Measurements from ENCODE around the gene KMT2E.
A peak's percentile ranks its signal among the peaks of the same experiment; 100 is the strongest.

Gene KMT2E

DNA sequence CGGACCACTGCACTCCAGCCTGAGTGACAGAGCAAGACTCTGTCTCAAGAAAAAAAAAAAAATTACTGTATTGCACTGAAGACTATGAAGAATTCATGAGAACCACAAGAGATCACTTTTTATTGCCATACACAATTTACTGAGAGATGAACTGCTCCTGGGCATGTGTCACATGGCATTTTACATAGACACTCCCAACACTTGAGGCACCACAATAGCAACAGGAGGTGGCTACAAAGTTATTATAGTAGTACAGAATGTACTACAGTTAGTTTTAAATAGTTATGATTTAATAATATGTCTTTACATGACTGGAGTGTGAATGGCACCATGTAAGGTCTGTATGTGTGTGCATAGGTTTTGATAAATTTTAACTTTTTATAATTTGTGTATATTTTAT, 70.6 kb downstream of the KMT2E start:
- DNase-seq = no peak

DNA sequence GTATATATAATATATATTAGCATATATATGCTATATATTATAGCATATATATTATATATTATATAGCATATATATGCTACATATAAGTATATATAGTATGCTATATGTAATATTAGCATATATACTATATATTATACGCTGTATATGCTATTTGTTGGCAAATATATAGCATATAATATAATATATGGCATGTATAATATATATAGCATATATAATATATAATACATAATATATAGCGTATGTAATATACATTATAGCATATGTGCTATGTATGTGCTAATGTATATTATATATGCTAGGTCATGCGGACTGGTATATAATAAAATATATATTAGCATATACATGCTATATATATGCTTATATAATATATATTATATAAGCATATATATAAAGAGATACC, 72.8 kb downstream of the KMT2E start:
- no peak for DNase-seq

DNA sequence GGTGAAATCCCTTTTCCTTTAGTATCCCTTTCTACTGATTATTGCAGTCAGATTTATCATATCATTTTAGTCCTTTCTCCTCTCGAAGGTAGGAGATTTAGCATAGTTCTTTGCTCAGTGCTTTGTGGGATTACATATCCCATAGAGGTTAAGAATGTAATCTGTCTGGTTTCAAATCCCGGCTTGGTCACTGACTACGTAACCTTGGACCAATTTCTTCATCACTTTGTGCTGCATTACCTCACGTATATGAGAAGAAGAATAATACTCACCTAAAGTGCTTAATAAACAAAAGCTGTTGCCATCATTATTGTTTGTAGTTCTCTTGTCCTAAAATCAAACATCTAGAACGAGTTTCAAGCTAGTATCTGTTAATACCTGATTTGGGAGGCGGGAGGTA, 74.0 kb downstream of the KMT2E start:
- no peak for DNase-seq

DNA sequence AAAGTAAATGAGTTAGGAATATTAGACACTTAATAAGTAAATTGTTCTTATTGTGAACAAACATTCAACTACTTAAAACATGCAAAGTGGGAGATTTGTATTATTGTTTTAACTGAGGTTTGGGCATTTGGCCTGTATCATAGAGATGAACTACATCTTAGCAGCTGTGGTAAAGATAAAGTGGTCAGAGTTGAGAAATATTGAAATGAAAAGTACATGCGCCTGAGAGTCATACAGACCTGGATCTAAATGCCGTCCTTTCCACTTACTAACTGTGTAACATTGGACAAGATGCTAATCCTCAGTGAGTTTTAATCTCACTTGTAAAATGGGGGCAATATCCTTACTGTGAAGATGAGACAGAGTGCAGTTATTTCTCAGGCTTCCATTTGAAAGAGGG, 74.5 kb downstream of the KMT2E start:
- DNase-seq = no peak

DNA sequence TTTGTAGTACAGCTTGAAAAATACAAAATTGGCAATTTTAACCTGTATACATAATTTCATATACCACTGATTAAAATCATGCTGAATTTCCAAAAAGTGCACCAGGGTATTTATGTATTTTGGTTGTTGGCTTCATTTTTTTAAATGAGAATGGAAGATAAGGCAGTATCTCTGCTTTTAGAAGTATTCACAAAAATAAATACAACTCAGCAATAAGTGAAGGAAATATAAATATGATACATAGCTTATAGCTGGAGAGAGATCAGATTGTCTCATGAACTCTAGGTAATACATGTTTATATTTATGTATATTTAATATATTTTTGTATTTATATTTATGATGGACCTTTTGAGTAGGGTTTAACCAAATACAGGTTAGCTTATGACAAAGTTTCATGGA, 81.0 kb downstream of the KMT2E start:
- no peak for DNase-seq

DNA sequence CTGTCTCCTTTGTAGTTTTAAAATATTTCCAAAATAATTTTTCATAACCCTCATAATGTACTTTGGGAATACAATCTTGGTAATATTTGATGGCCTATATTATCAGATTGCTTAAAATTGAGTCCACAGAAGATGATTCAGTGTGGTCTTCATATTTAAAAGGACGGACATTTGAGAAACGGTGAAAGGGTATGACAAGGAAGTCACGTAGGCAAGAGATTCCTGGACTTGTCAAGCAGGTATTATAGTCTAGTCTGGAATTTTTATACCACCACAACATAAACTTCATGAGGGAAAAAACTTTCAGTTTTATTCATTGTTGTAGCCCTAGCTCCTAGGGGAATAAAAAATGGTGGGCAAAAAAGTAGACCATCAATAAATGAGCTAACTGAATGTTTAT, 82.3 kb downstream of the KMT2E start:
- no peak for DNase-seq

DNA sequence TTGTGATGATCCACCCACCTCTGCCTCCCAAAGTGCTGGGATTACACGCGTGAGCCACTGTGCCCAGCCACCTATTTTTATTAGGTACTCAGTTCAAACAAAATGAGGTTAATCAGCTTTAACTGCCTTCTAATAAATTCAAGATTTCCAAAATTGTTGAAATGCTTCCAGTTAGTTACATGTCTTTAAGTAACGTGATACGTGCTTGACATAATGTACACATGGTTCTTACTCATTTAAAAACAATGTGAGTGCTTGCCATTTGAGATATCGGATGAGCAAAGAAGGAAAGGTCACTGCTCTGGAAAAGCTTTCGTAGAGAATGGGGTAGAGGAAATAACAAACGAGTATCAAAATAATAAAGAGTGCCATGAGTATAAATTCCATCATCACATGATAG, 83.6 kb downstream of the KMT2E start:
- DNase-seq = no peak

DNA sequence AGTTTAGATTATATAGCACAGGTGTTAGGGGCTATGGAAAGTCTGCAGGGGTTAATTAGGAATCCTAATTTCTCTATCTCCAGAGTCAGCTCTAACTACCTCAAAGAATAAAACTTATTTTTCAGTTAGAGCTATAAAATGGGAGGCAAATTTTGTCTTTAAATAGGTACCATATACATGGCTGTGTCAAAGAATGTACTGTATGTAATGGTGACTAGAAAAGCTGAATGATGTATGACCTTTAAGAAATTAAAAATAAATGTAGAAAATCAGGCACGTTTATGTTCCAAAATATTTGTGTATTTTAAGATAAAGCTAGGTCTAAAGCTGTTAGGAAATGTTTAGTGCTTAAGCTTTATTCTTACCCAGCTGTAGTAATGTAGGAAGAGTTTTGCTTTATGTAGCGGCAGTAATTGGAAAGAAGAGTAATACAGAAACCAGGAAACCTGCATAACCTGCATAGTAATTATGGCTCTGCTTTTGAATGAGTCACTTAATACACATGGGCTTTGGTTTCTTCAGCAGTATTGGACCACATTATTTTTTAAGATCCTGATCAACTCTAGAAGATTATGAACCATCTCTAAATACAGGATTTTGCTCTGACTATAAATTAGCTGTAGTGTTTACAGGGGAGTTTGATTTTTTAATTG, 85.0 kb downstream of the KMT2E start:
- DNase-seq = no peak

DNA sequence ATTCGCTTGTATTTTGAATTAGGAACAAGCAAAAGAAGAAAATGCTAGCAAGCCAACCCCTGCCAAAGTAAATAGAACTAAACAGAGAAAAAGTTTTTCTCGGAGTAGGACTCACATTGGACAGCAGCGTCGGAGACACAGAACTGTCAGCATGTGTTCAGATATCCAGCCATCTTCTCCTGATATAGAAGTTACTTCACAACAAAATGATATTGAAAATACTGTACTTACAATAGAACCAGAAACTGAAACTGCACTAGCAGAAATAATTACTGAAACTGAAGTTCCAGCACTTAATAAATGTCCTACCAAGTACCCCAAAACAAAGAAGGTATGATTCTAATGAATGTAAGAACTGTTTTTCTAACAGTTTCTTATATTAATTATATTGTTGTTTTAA, 87.9 kb downstream of the KMT2E start:
- peak; percentile 58 for DNase-seq

DNA sequence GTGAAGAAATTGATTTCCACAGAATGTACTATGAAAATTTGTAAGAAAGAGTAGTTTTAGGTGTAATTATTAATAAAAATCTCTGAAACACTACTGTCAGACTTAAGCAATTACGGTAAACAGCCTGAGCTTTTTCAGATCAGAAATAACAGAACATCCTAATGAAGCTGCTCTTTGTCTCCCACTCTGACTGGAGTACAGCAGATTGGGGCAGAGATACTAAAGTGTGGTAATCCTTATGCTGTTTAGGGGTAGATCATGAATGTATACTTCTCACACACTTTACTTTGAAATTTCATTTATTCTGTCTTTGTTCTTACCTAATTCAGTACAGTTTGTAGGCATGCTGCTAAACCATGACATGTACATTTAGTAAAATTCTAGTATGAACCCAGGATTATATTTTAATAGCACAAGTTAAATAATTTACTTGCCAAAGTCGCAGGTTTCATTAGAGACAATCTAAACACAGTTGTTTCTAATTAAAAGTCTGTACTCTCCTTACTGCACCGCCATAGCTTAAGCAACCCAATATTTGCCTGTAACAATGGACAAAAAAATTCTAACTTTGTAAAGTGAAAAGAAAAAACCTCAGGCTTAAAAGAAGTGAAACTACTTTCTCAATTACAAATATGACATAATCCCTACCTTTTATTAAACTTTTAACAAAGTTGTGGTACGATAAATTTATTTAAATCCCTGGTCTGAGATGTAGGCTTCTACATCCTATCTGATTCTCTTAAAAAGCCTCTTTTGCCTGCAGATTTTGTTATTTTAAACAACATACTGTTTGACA, 88.8 kb downstream of the KMT2E start:
- no peak for DNase-seq

DNA sequence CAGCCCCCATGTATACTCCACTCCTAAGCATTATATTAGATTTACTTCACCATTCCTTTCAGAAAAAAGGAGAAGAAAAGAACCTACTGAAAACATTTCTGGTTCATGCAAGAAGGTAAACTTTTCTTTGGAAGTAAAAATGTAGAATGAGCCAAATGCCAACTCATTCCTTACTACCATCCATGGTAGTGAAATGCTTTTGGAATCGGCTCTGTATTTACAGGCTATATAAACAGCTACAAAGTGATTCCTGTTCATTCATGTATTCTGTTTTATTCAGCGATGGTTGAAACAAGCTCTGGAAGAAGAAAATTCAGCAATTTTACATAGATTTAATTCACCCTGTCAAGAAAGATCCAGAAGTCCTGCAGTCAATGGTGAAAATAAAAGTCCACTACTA, 91.6 kb downstream of the KMT2E start:
- DNase-seq = no peak

DNA sequence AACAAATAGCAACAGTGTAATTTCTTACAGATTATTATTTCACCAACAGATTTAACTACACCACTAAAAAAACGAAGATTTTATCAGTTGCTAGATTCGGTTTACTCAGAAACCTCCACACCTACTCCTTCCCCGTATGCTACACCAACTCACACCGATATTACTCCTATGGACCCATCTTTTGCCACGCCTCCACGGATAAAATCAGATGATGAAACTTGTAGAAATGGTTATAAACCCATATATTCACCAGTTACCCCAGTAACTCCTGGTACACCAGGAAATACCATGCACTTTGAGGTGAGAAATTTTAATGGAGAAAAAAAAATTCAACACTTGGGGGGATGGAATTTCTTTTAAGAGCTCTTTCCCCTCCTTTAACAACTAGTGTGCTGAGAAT, 92.5 kb downstream of the KMT2E start:
- no peak for DNase-seq

DNA sequence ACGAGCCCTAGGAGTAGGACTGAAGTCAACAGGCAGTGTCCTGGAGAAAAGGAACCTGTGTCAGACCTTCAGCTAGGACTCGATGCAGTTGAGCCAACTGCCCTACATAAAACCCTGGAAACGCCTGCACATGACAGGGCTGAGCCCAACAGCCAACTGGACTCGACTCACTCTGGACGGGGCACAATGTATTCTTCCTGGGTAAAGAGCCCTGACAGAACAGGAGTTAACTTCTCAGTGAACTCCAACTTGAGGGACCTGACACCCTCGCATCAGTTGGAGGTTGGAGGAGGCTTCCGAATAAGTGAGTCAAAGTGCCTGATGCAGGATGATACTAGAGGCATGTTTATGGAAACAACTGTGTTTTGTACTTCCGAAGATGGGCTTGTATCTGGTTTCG, 93.5 kb downstream of the KMT2E start:
- no peak for DNase-seq

DNA sequence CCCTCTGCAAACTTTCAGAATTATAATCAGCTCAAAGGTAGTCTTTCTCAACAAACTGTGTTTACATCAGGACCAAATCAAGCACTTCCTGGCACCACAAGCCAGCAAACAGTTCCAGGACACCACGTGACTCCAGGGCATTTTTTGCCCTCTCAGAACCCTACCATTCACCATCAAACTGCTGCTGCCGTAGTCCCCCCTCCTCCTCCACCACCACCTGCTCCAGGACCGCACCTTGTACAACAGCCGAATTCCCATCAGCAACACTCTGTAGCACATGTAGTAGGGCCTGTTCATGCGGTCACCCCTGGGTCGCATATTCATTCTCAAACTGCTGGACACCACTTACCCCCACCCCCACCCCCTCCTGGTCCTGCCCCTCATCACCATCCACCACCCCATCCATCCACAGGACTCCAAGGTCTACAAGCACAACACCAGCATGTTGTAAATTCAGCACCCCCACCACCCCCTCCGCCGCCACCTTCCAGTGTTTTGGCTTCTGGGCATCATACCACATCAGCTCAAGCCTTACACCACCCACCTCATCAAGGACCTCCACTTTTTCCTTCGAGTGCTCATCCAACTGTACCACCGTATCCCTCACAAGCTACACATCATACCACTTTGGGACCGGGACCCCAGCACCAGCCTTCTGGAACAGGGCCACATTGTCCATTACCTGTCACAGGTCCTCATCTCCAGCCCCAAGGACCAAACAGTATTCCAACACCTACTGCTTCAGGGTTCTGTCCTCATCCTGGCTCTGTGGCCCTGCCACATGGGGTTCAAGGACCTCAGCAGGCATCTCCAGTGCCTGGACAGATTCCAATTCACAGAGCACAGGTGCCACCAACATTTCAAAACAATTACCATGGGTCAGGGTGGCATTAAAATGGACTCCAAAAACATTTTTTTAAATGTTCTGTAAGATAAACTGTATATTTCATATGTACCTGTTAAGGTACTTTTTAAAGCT, 98.7 kb downstream of the KMT2E start:
- DNase-seq = no peak

DNA sequence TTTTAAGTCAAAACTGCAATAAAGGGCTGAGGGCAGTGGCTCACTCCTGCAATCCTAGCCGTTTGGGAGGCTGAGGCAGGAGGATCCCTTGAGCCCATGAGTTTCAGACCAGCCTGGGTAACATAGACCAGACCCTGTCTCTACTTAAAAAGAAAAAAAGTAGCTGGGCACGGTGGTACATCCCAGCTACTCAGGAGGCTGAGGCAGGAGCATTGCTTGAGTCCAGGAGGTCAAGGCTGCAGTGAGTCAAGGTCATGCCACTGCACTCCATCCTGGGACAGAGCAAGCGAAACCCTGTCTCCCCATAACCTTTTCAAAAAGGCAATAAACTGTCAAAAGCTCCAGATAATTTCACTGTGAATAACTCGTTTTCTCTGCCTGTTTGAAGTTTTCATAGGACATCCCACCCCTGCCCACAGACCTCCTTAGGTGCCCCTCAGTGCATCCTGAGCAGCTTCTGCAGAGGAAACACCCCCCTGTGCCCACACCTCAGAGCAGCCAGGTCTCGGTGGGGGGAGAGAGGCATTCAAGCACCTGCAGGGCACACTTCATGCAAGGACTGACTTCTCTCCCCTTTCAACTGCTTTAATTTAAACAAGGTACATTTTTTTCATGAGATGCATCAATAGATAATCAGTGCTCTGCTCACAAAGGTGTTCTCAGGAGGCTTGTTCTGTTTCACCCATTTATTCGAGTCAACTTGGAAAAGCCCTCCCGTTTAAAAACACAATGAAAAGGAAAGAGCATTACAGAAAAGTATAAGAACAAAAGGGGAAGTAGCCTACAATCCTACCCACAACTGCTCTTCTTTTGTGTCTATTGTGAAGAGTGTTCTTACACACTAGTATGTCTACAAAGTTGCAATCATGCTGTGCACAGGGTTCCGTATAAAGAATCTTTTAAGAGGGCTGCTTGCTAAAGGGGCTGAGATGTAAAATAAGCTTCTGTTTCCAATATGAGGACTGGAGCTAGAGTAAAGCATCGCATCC, 104.9 kb downstream of the KMT2E start:
- DNase-seq = no peak

DNA sequence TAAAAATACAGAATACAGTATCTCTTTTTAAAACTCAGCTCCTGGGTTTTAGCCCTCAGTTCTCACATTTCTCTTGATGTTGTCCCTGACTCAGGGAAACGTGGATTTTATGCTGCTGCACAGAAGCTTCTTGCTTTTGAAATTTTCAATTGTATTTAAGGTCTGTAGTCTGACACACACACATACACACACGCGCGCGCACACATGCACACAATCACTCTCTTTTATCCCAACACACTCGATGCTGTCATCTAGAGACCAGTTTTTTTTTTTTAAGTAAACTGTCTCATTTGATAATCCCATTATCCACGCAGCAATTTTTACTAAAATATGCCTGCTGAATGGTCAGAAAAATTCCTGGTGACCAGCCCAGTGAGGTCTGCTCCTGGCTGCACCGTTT, 108.6 kb downstream of the KMT2E start:
- DNase-seq = no peak

DNA sequence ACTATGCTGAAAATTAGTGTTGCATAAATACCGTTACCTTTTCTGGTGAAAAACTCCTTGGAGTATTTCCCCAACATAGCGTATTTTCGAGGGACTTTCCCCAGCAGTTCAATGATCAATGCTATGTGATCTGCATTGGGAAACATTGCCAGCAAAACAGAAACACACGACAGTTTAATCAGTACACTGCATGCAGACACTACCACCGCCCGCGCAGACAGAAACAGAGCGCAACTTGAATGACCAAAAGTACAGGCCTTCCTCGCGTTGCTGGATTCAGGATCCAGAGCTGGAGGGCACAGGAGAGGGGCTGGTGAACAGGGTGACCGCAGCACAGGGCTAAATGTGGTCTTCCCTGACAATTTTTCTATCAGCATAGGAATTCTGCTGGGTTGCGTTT, 111.7 kb downstream of the KMT2E start:
- DNase-seq = no peak

DNA sequence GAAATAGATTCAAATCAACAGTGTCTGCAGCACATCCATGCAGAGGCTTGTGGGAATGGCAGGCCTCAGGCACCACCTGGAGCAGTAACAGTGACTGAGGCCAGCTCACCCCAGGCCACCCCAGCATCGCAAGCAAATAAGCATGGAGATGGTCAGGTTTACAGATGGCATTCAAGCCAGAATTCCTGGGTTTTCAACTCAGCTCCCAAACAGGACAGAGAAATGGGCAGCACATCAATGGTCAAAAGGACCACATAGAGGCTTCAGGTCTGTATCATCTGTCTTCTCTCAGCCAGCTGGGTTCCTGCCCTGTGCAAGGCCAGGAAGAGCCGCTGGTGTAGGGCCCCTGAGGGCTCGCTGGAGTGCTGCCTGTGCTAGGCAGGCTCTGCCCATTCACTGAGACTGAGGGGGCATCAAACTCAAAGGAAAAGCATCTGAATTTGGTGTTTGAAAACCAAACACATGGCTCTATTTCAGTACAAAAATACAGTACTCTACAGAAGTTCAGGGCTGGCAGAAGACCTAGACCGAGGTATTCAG, 112.5 kb downstream of the KMT2E start:
- DNase-seq = peak; percentile 54

DNA sequence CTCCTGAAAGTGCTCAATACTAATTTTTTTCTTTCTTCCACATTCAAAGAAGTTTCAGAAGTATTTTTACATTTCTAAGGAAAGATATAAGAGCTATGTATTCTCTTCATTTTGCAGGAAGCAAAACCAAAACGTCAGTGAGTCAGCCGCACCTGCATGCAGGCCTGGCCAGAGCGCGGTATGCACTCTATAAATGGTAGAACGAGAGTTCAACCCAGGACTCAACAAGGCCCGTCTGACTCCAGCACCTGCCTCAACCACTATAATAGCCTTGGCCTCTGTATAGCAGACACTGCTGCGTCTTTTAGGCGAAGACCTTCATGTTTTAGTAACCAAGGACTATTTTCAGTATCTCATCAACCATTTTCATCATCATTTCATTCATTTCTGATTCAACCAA, 113.2 kb downstream of the KMT2E start:
- peak; percentile 89 for DNase-seq

DNA sequence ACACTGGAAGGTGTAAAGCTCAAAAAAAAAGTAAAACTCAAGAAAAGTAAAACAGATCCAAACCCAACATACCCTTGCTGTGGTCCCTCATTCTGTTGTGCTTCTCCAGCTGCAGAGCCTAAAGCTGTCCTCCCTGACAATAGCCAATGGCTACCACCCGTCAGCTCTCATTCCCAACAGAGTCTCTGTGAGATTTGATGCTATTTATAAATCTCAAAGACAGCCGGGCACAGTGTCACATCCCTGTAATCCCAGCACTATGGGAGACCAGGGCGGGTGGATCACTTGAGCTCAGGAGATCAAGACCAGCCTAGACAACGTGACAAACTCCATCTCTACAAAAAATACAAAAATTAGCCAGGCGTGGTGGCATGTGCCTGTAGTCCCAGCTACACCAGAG, 116.0 kb downstream of the KMT2E start:
- DNase-seq = no peak

DNA sequence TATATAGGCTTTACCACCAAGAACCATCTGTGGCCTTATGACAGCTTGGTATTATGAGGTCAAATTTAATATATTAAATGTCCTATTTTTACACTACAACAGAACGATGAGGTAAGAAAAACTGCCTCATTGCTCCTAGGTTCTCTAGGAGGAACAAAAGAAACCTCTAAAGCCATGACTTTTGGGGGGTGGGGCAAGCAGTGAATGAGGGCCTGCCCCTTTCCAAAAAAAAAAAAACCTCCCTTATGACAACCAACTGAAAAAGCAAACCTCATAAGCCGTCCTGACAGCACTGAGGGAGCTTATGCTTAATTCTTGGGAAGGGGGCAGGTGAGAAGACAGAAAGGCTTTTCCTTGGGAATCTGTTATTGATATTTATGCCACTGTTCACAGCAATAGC, 116.6 kb downstream of the KMT2E start:
- no peak for DNase-seq

DNA sequence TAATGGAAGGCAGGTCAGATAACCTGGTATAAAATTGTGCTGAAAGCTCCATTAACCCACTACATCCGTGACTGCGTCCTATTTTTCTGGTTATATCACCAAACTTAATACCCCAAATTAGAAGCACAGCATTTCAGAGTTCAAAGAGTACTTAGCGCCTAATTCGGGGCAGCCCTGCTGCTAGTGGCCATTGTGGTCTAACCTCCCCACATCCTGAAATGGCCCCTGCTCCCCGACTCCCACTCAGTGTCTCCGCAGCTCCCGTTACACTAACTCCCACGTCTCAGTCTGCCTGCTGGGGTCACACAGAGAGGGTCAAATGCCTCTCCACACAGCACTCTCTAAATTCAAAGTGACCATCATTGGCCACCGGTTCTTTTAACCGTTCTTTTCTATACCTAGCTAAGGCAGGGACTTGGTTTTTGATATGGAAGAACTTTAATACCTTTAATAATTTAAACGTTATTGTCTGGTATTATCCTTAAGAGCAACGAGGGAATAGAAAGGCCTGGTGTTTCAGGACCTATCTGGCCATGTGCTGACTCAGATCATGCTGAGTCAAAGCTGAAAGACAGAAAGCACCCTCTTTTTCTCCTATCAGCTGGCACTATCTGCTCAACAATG, 117.1 kb downstream of the KMT2E start:
- no peak for DNase-seq
